LNCAP (cell line): ENCODE data around the gene RPGRIP1L.

Source experiments
- CTCF ChIP-seq: fragments of 450-650 bp; IDR thresholded peaks from 2 replicates; pipeline ENCODE4 v1.5.1; 2017; ENCODE audit warnings: mild to moderate bottlenecking

Gene RPGRIP1L

GRCh38 chr16:53612003-53612402 lies 91.7 kb downstream of the RPGRIP1L start:
- no peak for TF ChIP-seq CTCF

- TF ChIP-seq CTCF: no peak
These were observed 92.4 kb downstream of the RPGRIP1L start for GRCh38 chr16:53611179-53611696.

GRCh38 chr16:53609536-53609935 lies 94.1 kb downstream of the RPGRIP1L start:
- TF ChIP-seq CTCF: no peak

GRCh38 chr16:53608094-53608493 lies 95.6 kb downstream of the RPGRIP1L start:
- no peak for TF ChIP-seq CTCF

GRCh38 chr16:53605831-53606400 lies 97.7 kb downstream of the RPGRIP1L start:
- TF ChIP-seq CTCF: no peak

- TF ChIP-seq CTCF: no peak
These were observed 98.3 kb downstream of the RPGRIP1L start for GRCh38 chr16:53605356-53605755.

- TF ChIP-seq CTCF: no peak
These were observed 101.7 kb downstream of the RPGRIP1L start for GRCh38 chr16:53601961-53602360.

- TF ChIP-seq CTCF: no peak
These were observed 103.0 kb downstream of the RPGRIP1L start for GRCh38 chr16:53600616-53601015.
